Loucy (cell line): Measurements from ENCODE around the gene UBE2D1.

Experiments
- H2AFZ ChIP-seq: fragments of 200-600 bp; sonication (generic); 2 replicates; pipeline ENCODE4 v1.6.0; 2016; ENCODE audit warnings: antibody characterized with exemption, mild to moderate bottlenecking, low read length, moderate library complexity
- H3F3A ChIP-seq: fragments of 200-600 bp; 2 replicates; pipeline ENCODE4 v1.6.0; 2016; ENCODE audit warnings: antibody characterized with exemption, low read depth, mild to moderate bottlenecking
- H3K27me3 ChIP-seq: fragments of 200-600 bp; sonication (generic); 2 replicates; pipeline ENCODE4 v1.6.1; 2014; ENCODE audit warnings: low read length, mild to moderate bottlenecking; ENCODE audit not compliant: insufficient read depth, poor library complexity, severe bottlenecking
- H3K36me3 ChIP-seq: fragments of 200-600 bp; sonication (generic); 2 replicates; pipeline ENCODE4 v1.6.1; 2016; ENCODE audit warnings: low read length; ENCODE audit not compliant: insufficient read depth
- H3K4me1 ChIP-seq: fragments of 200-600 bp; sonication (generic); 2 replicates; pipeline ENCODE4 v1.5.1; 2014; ENCODE audit warnings: low read length, mild to moderate bottlenecking; ENCODE audit not compliant: insufficient read depth, poor library complexity, severe bottlenecking
- H3K4me2 ChIP-seq: fragments of 200-600 bp; sonication (generic); 2 replicates; pipeline ENCODE4 v1.6.0; 2014; ENCODE audit warnings: antibody characterized with exemption, low read length, low read depth, mild to moderate bottlenecking; ENCODE audit not compliant: poor library complexity, severe bottlenecking
- H3K4me3 ChIP-seq: fragments of 200-600 bp; sonication (generic); 2 replicates; pipeline ENCODE4 v1.5.1; 2014; ENCODE audit warnings: low read length, mild to moderate bottlenecking, mixed read lengths; ENCODE audit not compliant: poor library complexity, severe bottlenecking
- H3K79me2 ChIP-seq: fragments of 200-600 bp; sonication (generic); 2 replicates; pipeline ENCODE4 v1.6.1; 2014; ENCODE audit warnings: low read length; ENCODE audit not compliant: insufficient read depth
- H3K9ac ChIP-seq: fragments of 200-600 bp; sonication (generic); 2 replicates; pipeline ENCODE4 v1.6.0; 2014; ENCODE audit warnings: mild to moderate bottlenecking, low read depth, low read length, moderate library complexity; ENCODE audit not compliant: poor library complexity, severe bottlenecking
- H3K9me2 ChIP-seq: fragments of 200-600 bp; sonication (generic); replicated peaks from 2 replicates; pipeline ENCODE4 v1.6.1; 2016; ENCODE audit warnings: low read depth, low read length, mixed read lengths
- H3K9me3 ChIP-seq: fragments of 200-600 bp; sonication (generic); 2 replicates; pipeline ENCODE4 v1.6.1; 2014; ENCODE audit warnings: mild to moderate bottlenecking, antibody characterized with exemption, low read length, low read depth; ENCODE audit not compliant: insufficient read depth
- H4K20me1 ChIP-seq: fragments of 200-600 bp; sonication (generic); 2 replicates; pipeline ENCODE4 v1.6.0; 2014; ENCODE audit warnings: antibody characterized with exemption, low read length, mild to moderate bottlenecking; ENCODE audit not compliant: insufficient read depth, poor library complexity, severe bottlenecking
- CTCF ChIP-seq: fragments of 200-600 bp; sonication (generic); conservative IDR thresholded peaks from 2 replicates; pipeline ENCODE4 v1.5.1; 2014; ENCODE audit warnings: mild to moderate bottlenecking, antibody characterized with exemption, low read length
- EZH2phosphoT487 ChIP-seq: fragments of 200-600 bp; IDR thresholded peaks from 2 replicates; pipeline ENCODE4 v1.6.1; 2018; ENCODE audit warnings: antibody characterized with exemption, mild to moderate bottlenecking, moderate library complexity, borderline replicate concordance

The UBE2D1 gene

GRCh38 chr10:58367069-58367468 lies 32.3 kb downstream of the UBE2D1 start:
- H3K79me2 ChIP-seq = no peaks in the 10 kb centered on the region
- no peak overlapping the region for H3K9ac ChIP-seq
- no peaks in the 10 kb centered on the region for H3K9me2 ChIP-seq
- no peak overlapping the region for H3K4me2 ChIP-seq
- H3K9me3 ChIP-seq = no peaks in the 10 kb centered on the region
- no peak overlapping the region for H2AFZ ChIP-seq
- no peaks in the 10 kb centered on the region for H3K4me1 ChIP-seq
- no peak overlapping the region for H3K4me3 ChIP-seq
- H3F3A ChIP-seq = no peaks in the 10 kb centered on the region
- H4K20me1 ChIP-seq = no peaks in the 10 kb centered on the region
- TF ChIP-seq EZH2phosphoT487 (no peak), CTCF (no peak)
- H3K27me3 ChIP-seq = no peaks in the 10 kb centered on the region
- peaks cover 5% of the 10 kb centered on the region; the same call in 1 of the 2 replicates for H3K36me3 ChIP-seq

GRCh38 chr10:58371473-58371872 lies 36.7 kb downstream of the UBE2D1 start:
- H3K9me2 ChIP-seq = no peaks in the 10 kb centered on the region
- H3K36me3 ChIP-seq = no peaks in the 10 kb centered on the region; the same call in 1 of the 2 replicates
- no peak for TF ChIP-seq CTCF
- no peak for TF ChIP-seq EZH2phosphoT487
- H2AFZ ChIP-seq = no peak overlapping the region
- H3K4me3 ChIP-seq = no peak overlapping the region
- H3F3A ChIP-seq = no peaks in the 10 kb centered on the region
- H3K4me1 ChIP-seq = no peaks in the 10 kb centered on the region
- H4K20me1 ChIP-seq = no peaks in the 10 kb centered on the region
- H3K79me2 ChIP-seq = no peaks in the 10 kb centered on the region
- no peaks in the 10 kb centered on the region for H3K27me3 ChIP-seq
- H3K9ac ChIP-seq = no peak overlapping the region
- no peaks in the 10 kb centered on the region for H3K9me3 ChIP-seq
- no peak overlapping the region for H3K4me2 ChIP-seq

- H3K27me3 ChIP-seq = no peaks in the 10 kb centered on the region
- H4K20me1 ChIP-seq = no peaks in the 10 kb centered on the region
- H3K36me3 ChIP-seq = no peaks in the 10 kb centered on the region; the same call in 1 of the 2 replicates
- H3K4me3 ChIP-seq = no peak overlapping the region
- H3K9me3 ChIP-seq = no peaks in the 10 kb centered on the region
- H3K4me1 ChIP-seq = no peaks in the 10 kb centered on the region
- H2AFZ ChIP-seq = no peak overlapping the region
- H3K9me2 ChIP-seq = no peaks in the 10 kb centered on the region
- H3F3A ChIP-seq = no peaks in the 10 kb centered on the region
- H3K4me2 ChIP-seq = no peak overlapping the region
- TF ChIP-seq CTCF = no peak
- H3K79me2 ChIP-seq = no peaks in the 10 kb centered on the region
- no peak overlapping the region for H3K9ac ChIP-seq
Measured at GRCh38 chr10:58372607-58373441, 38.0 kb downstream of the UBE2D1 start.
